Loucy (cell line): ENCODE data around the gene HIF1A.

ENCODE experiments used
- H2AFZ ChIP-seq: fragments of 200-600 bp; sonication (generic); 2 replicates; pipeline ENCODE4 v1.6.0; 2016; ENCODE audit warnings: antibody characterized with exemption, mild to moderate bottlenecking, low read length, moderate library complexity
- H3F3A ChIP-seq: fragments of 200-600 bp; 2 replicates; pipeline ENCODE4 v1.6.0; 2016; ENCODE audit warnings: antibody characterized with exemption, low read depth, mild to moderate bottlenecking
- H3K27me3 ChIP-seq: fragments of 200-600 bp; sonication (generic); 2 replicates; pipeline ENCODE4 v1.6.1; 2014; ENCODE audit warnings: low read length, mild to moderate bottlenecking; ENCODE audit not compliant: insufficient read depth, poor library complexity, severe bottlenecking
- H3K36me3 ChIP-seq: fragments of 200-600 bp; sonication (generic); 2 replicates; pipeline ENCODE4 v1.6.1; 2016; ENCODE audit warnings: low read length; ENCODE audit not compliant: insufficient read depth
- H3K4me1 ChIP-seq: fragments of 200-600 bp; sonication (generic); 2 replicates; pipeline ENCODE4 v1.5.1; 2014; ENCODE audit warnings: low read length, mild to moderate bottlenecking; ENCODE audit not compliant: insufficient read depth, poor library complexity, severe bottlenecking
- H3K4me2 ChIP-seq: fragments of 200-600 bp; sonication (generic); 2 replicates; pipeline ENCODE4 v1.6.0; 2014; ENCODE audit warnings: antibody characterized with exemption, low read length, low read depth, mild to moderate bottlenecking; ENCODE audit not compliant: poor library complexity, severe bottlenecking
- H3K4me3 ChIP-seq: fragments of 200-600 bp; sonication (generic); 2 replicates; pipeline ENCODE4 v1.5.1; 2014; ENCODE audit warnings: low read length, mild to moderate bottlenecking, mixed read lengths; ENCODE audit not compliant: poor library complexity, severe bottlenecking
- H3K79me2 ChIP-seq: fragments of 200-600 bp; sonication (generic); 2 replicates; pipeline ENCODE4 v1.6.1; 2014; ENCODE audit warnings: low read length; ENCODE audit not compliant: insufficient read depth
- H3K9ac ChIP-seq: fragments of 200-600 bp; sonication (generic); 2 replicates; pipeline ENCODE4 v1.6.0; 2014; ENCODE audit warnings: mild to moderate bottlenecking, low read depth, low read length, moderate library complexity; ENCODE audit not compliant: poor library complexity, severe bottlenecking
- H3K9me2 ChIP-seq: fragments of 200-600 bp; sonication (generic); replicated peaks from 2 replicates; pipeline ENCODE4 v1.6.1; 2016; ENCODE audit warnings: low read depth, low read length, mixed read lengths
- H3K9me3 ChIP-seq: fragments of 200-600 bp; sonication (generic); 2 replicates; pipeline ENCODE4 v1.6.1; 2014; ENCODE audit warnings: mild to moderate bottlenecking, antibody characterized with exemption, low read length, low read depth; ENCODE audit not compliant: insufficient read depth
- H4K20me1 ChIP-seq: fragments of 200-600 bp; sonication (generic); 2 replicates; pipeline ENCODE4 v1.6.0; 2014; ENCODE audit warnings: antibody characterized with exemption, low read length, mild to moderate bottlenecking; ENCODE audit not compliant: insufficient read depth, poor library complexity, severe bottlenecking
- CTCF ChIP-seq: fragments of 200-600 bp; sonication (generic); conservative IDR thresholded peaks from 2 replicates; pipeline ENCODE4 v1.5.1; 2014; ENCODE audit warnings: mild to moderate bottlenecking, antibody characterized with exemption, low read length
- EZH2phosphoT487 ChIP-seq: fragments of 200-600 bp; IDR thresholded peaks from 2 replicates; pipeline ENCODE4 v1.6.1; 2018; ENCODE audit warnings: antibody characterized with exemption, mild to moderate bottlenecking, moderate library complexity, borderline replicate concordance

The HIF1A gene

GRCh38 chr14:61673305-61673704, 22.0 kb upstream of the HIF1A start:
- H3K4me1 ChIP-seq: peaks cover 13% of the 10 kb centered on the region
- no peak for TF ChIP-seq CTCF
- TF ChIP-seq EZH2phosphoT487: no peak
- no peaks in the 10 kb centered on the region for H3K9me3 ChIP-seq
- H4K20me1 ChIP-seq: no peaks in the 10 kb centered on the region
- no peaks in the 10 kb centered on the region for H3K27me3 ChIP-seq
- no peaks in the 10 kb centered on the region for H3K36me3 ChIP-seq
- H3K4me3 ChIP-seq: no peak overlapping the region
- no peaks in the 10 kb centered on the region for H3F3A ChIP-seq
- H3K4me2 ChIP-seq: no peak overlapping the region
- no peaks in the 10 kb centered on the region for H3K9me2 ChIP-seq
- no peaks in the 10 kb centered on the region for H3K79me2 ChIP-seq
- no peak overlapping the region for H2AFZ ChIP-seq
- H3K9ac ChIP-seq: no peak overlapping the region

GRCh38 chr14:61675291-61675690, 20.0 kb upstream of the HIF1A start:
- Histone ChIP-seq H3F3A (no peaks in the 10 kb centered on the region), H3K4me2 (no peak overlapping the region), H3K79me2 (no peaks in the 10 kb centered on the region), H4K20me1 (no peaks in the 10 kb centered on the region), H2AFZ (no peak overlapping the region), H3K36me3 (no peaks in the 10 kb centered on the region), H3K9me2 (no peaks in the 10 kb centered on the region), H3K9me3 (no peaks in the 10 kb centered on the region), H3K4me1 (peaks cover 12% of the 10 kb centered on the region), H3K4me3 (no peak overlapping the region), H3K27me3 (no peaks in the 10 kb centered on the region), H3K9ac (no peak overlapping the region)
- TF ChIP-seq CTCF (no peak), EZH2phosphoT487 (no peak)

GRCh38 chr14:61677479-61677878, 17.8 kb upstream of the HIF1A start:
- no peak for TF ChIP-seq EZH2phosphoT487
- TF ChIP-seq CTCF: no peak
- Histone ChIP-seq H3K4me2 (no peak overlapping the region), H3K4me3 (no peak overlapping the region), H3K27me3 (no peaks in the 10 kb centered on the region), H3K9me3 (no peaks in the 10 kb centered on the region), H3K9me2 (no peaks in the 10 kb centered on the region), H3K9ac (no peak overlapping the region), H2AFZ (no peak overlapping the region), H3K79me2 (no peaks in the 10 kb centered on the region), H3K36me3 (no peaks in the 10 kb centered on the region), H3F3A (no peaks in the 10 kb centered on the region), H3K4me1 (no peaks in the 10 kb centered on the region), H4K20me1 (no peaks in the 10 kb centered on the region)
